ENCODE results near the gene SMYD3.

- TF ChIP-seq CTCF (IDR thresholded peaks at IDR 0.05; ENCODE audit: poor library complexity): no peak
- no peak for TF ChIP-seq EZH2 (IDR thresholded peaks at IDR 0.05; ENCODE audit: borderline replicate concordance)
Observed at GRCh38 chr1:246152986-246153431, 354.1 kb downstream of the SMYD3 start.

All from hepatocyte (in vitro differentiated cells).